GM04504 (cell line): ENCODE measurements around the gene CGAS.
"Not testable (repeated sequence)": the region's sequence is repeated elsewhere in the genome, so short reads cannot be mapped to it uniquely, and the experiment has no call there.

Source experiments
- DNase-seq: peaks from one replicate; pipeline ENCODE4 v3.0.0-alpha.2; 2012; ENCODE audit warnings: low read depth

The CGAS gene

GRCh38 chr6:73452107-73452461 lies at the start of gene CGAS:
TSS of gene CGAS (minus strand) at chr6:73452297. CDS start at chr6:73452181, 116 bp downstream.
- peak; percentile 39 for DNase-seq

- no peak for DNase-seq
Observed at GRCh38 chr6:73497915-73498314, 45.8 kb upstream of the CGAS start.

GRCh38 chr6:73491377-73491776 lies 39.3 kb upstream of the CGAS start:
- DNase-seq, result no peak

GRCh38 chr6:73487473-73487872 lies 35.4 kb upstream of the CGAS start:
- DNase-seq, result no peak

- no peak for DNase-seq
Observed at GRCh38 chr6:73484438-73484837, 32.3 kb upstream of the CGAS start.

GRCh38 chr6:73481969-73482368 lies 29.9 kb upstream of the CGAS start:
- DNase-seq, result no peak

- DNase-seq, result no peak
Observed at GRCh38 chr6:73477407-73477806, 25.3 kb upstream of the CGAS start.

GRCh38 chr6:73476723-73477122 lies 24.6 kb upstream of the CGAS start:
- no peak for DNase-seq

GRCh38 chr6:73471686-73472290 lies 19.7 kb upstream of the CGAS start:
- DNase-seq, result no peak

GRCh38 chr6:73461537-73462350 lies 9.6 kb upstream of the CGAS start, which contains the start of gene MTO1:
TSS of gene MTO1 (plus strand) at chr6:73461737. CDS start at chr6:73461855, 118 bp downstream.
- peak; percentile 77 for DNase-seq

- DNase-seq, result no peak
Observed at GRCh38 chr6:73460056-73460455, 8.0 kb upstream of the CGAS start.

GRCh38 chr6:73459474-73459873 lies 7.4 kb upstream of the CGAS start:
- not testable (repeated sequence) for DNase-seq

GRCh38 chr6:73455865-73456629 lies 4.0 kb upstream of the CGAS start:
- no peak for DNase-seq

GRCh38 chr6:73451223-73452106 lies 632 bp downstream of the CGAS start:
- no peak for DNase-seq

GRCh38 chr6:73443555-73443954 lies 8.5 kb downstream of the CGAS start:
- no peak for DNase-seq

- no peak for DNase-seq
Observed at GRCh38 chr6:73435236-73435635, 16.9 kb downstream of the CGAS start.

GRCh38 chr6:73421534-73421933 lies 30.6 kb downstream of the CGAS start:
- DNase-seq, result no peak

GRCh38 chr6:73418081-73418741 lies 33.9 kb downstream of the CGAS start:
- DNase-seq, result no peak

- no peak for DNase-seq
Observed at GRCh38 chr6:73413102-73413501, 39.0 kb downstream of the CGAS start.

- no peak for DNase-seq
Observed at GRCh38 chr6:73409395-73409794, 42.7 kb downstream of the CGAS start.

GRCh38 chr6:73400656-73401055 lies 51.4 kb downstream of the CGAS start:
- no peak for DNase-seq
